ENCODE data around the gene ARHGAP9. TPM values are rescaled to one million over a fixed set of nuclear protein-coding genes. Genes with fewer than 3 reads are reported as not detected.

The ARHGAP9 gene
- total RNA-seq, 1 experiment from 2014 or later, result not detected

- no peaks in the 10 kb centered on the region for H3K79me2 ChIP-seq (ENCODE audit: low read depth)
- no peak overlapping the region for H3K27ac ChIP-seq
- H2AFZ ChIP-seq, result no peak overlapping the region
- H3K9me3 ChIP-seq (ENCODE audit: insufficient read depth, low read depth), result no peaks in the 10 kb centered on the region
- no peak overlapping the region for H3K4me2 ChIP-seq
- H3K36me3 ChIP-seq (ENCODE audit: low read depth), result no peaks in the 10 kb centered on the region
- ChIA-PET POLR2A (ENCODE audit: unreplicated experiment) (no interaction called here), CTCF (no interaction called here)
- DNase-seq, result no peak
- H3F3A ChIP-seq (ENCODE audit: insufficient read depth, low read depth), result no peaks in the 10 kb centered on the region
- TF ChIP-seq CTCF (conservative IDR thresholded peaks at IDR 0.05) (no peak), EZH2 (IDR thresholded peaks at IDR 0.05; ENCODE audit: low read depth) (no peak)
- H3K4me3 ChIP-seq, result no peak overlapping the region
- intact Hi-C loops (cut with micrococcal nuclease; ENCODE audit: unreplicated experiment), result no loop called here
- no peaks in the 10 kb centered on the region for H3K4me1 ChIP-seq (replicated peaks; ENCODE audit: insufficient read depth)
- peaks cover 71% of the 10 kb centered on the region for H3K27me3 ChIP-seq (ENCODE audit: insufficient read depth, low read depth)
- no peaks in the 10 kb centered on the region for H4K20me1 ChIP-seq (ENCODE audit: insufficient read depth)
- H3K9me2 ChIP-seq (ENCODE audit: insufficient read depth), result no peaks in the 10 kb centered on the region
- BruUV-seq (replicated peaks), result no TSS peak
These were observed 6.3 kb downstream of the ARHGAP9 start for GRCh38 chr12:57473392-57473791.

- Histone ChIP-seq H2AFZ (no peak overlapping the region), H3K27ac (no peak overlapping the region), H3K4me1 (replicated peaks; ENCODE audit: insufficient read depth) (no peaks in the 10 kb centered on the region), H3K9me3 (ENCODE audit: insufficient read depth, low read depth) (no peaks in the 10 kb centered on the region), H3K36me3 (ENCODE audit: low read depth) (no peaks in the 10 kb centered on the region), H3K79me2 (ENCODE audit: low read depth) (no peaks in the 10 kb centered on the region), H3K4me2 (no peak overlapping the region), H3K4me3 (no peak overlapping the region), H3F3A (ENCODE audit: insufficient read depth, low read depth) (no peaks in the 10 kb centered on the region), H3K9me2 (ENCODE audit: insufficient read depth) (no peaks in the 10 kb centered on the region), H3K27me3 (ENCODE audit: insufficient read depth, low read depth) (peaks cover 77% of the 10 kb centered on the region), H4K20me1 (ENCODE audit: insufficient read depth) (no peaks in the 10 kb centered on the region)
- intact Hi-C loops (cut with micrococcal nuclease; ENCODE audit: unreplicated experiment), result no loop called here
- TF ChIP-seq EZH2 (IDR thresholded peaks at IDR 0.05; ENCODE audit: low read depth), result no peak
- no peak for TF ChIP-seq CTCF (conservative IDR thresholded peaks at IDR 0.05)
- CTCF ChIA-PET, result no interaction called here
- no TSS peak for BruUV-seq (replicated peaks)
- POLR2A ChIA-PET (ENCODE audit: unreplicated experiment), result no interaction called here
- DNase-seq, result no peak
These were observed 7.3 kb downstream of the ARHGAP9 start for GRCh38 chr12:57472391-57472790.

GRCh38 chr12:57471661-57472060 is 8.0 kb downstream of the ARHGAP9 start:
- Histone ChIP-seq H3K4me3 (no peak overlapping the region), H3F3A (ENCODE audit: insufficient read depth, low read depth) (no peaks in the 10 kb centered on the region), H3K4me1 (replicated peaks; ENCODE audit: insufficient read depth) (no peaks in the 10 kb centered on the region), H3K4me2 (no peak overlapping the region), H3K27me3 (ENCODE audit: insufficient read depth, low read depth) (peaks cover 85% of the 10 kb centered on the region), H4K20me1 (ENCODE audit: insufficient read depth) (no peaks in the 10 kb centered on the region), H3K79me2 (ENCODE audit: low read depth) (no peaks in the 10 kb centered on the region), H3K27ac (no peak overlapping the region), H3K36me3 (ENCODE audit: low read depth) (no peaks in the 10 kb centered on the region), H3K9me2 (ENCODE audit: insufficient read depth) (no peaks in the 10 kb centered on the region), H3K9me3 (ENCODE audit: insufficient read depth, low read depth) (no peaks in the 10 kb centered on the region), H2AFZ (no peak overlapping the region)
- ChIA-PET CTCF (interaction anchor here (0.6 kb wide), 1 partner anchor 26 kb away, joined by 4 read pairs; no protein-coding TSS in a partner anchor), POLR2A (ENCODE audit: unreplicated experiment) (no interaction called here)
- intact Hi-C loops (cut with micrococcal nuclease; ENCODE audit: unreplicated experiment), result no loop called here
- BruUV-seq (replicated peaks), result no TSS peak
- no peak for TF ChIP-seq EZH2 (IDR thresholded peaks at IDR 0.05; ENCODE audit: low read depth)
- TF ChIP-seq CTCF (conservative IDR thresholded peaks at IDR 0.05), result no peak
- no peak for DNase-seq
